K562 (cell line): ENCODE results near the gene SORCS2.

Source experiments
- COPS2 ChIP-seq: fragments of 450-650 bp; conservative IDR thresholded peaks from 2 replicates; pipeline ENCODE4 v1.6.1; 2016; ENCODE audit warnings: mild to moderate bottlenecking, moderate library complexity
- MIER1 ChIP-seq: fragments of 450-650 bp; IDR thresholded peaks from 2 replicates; pipeline ENCODE4 v1.6.1; 2016; ENCODE audit warnings: antibody characterized with exemption, mild to moderate bottlenecking, low read depth
- POLR2A ChIP-seq: fragments of 450-650 bp; conservative IDR thresholded peaks from 2 replicates; pipeline ENCODE4 v1.6.1; 2016

- TF ChIP-seq MIER1, result no peak
- TF ChIP-seq COPS2, result no peak
- no peak for TF ChIP-seq POLR2A
These were observed 103.7 kb downstream of the SORCS2 start for GRCh38 chr4:7295911-7296660.
